ENCODE results near the gene LEF1. TPM values are rescaled to one million over a fixed set of nuclear protein-coding genes. Genes with fewer than 3 reads are reported as not detected.
"Not testable (repeated sequence)": the region's sequence is repeated elsewhere in the genome, so short reads cannot be mapped to it uniquely, and the experiment has no call there.

Gene LEF1
- total and polyA plus RNA-seq, 5 donors: 0.20 to 5.1 (median 0.76) TPM

DNA sequence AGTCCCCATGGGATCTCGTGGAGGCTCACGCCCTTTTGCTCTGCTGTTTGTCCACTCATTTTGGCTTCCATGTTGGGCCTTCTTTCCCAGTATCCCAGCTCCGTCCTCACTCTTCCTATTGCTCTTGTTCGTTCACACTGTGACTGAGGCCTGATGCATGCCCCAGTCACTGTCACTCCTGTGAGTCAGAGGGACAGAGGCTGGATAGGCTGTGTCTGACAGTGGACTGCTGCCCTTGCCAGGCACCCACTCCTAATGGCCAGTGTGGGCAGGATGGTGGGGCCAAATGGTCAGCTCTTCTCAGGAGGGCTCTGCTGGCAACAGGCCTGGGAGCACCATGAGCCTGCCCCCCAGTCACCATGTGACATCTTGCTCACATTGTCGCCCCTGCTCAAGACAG lies 139.0 kb downstream of the LEF1 start:
- intact Hi-C loops (cut with DNase I): loop anchor here in 1 of 4 donors (10.0 kb wide), 1 partner anchor 545 kb away; no protein-coding TSS in a partner anchor

DNA sequence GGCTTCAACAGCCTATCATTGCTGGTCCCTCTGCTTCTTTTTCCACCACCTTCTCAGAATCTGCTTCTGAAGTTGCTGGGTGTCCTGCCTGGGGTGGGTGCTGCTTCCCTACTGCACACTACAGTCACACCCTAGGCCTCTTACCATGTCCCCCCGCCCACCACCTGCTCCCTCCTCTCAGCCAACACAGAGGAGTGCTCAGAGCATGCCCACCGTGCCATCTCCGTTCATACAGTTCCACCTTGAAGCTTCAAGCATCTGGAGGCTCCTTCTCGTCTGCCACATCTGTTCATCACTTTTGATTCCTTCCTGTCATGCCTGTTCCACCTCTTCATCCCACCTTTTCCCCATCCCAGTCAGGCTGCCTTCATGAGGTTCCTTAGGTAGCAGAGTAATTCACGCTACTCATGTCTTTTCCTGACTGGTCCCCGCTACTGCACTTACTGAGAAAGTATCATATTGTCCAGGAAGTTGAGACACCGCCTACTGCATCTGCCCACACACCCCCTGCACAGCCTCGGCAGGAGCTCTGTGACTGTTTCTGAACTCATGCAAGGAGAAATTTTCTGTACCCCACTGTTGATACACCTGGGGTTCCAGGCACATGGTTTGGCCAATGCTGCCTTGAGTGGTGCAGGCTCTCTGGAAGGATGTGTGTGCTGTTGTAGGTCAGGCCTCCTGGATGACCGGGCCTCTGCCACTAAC lies 139.6 kb downstream of the LEF1 start:
- H3K4me1 ChIP-seq (ENCODE audit: control insufficient read depth, insufficient read depth, low read length): no peaks in the 10 kb centered on the region
- H3K4me3 ChIP-seq (ENCODE audit: low read length): no peak overlapping the region
- 87% methylated on average over 9 of the region's 9 CpGs for WGBS
- intact Hi-C loops (cut with DNase I): loop anchor here in 1 of 4 donors (10.0 kb wide), 1 partner anchor 546 kb away; no protein-coding TSS in a partner anchor
- no peaks in the 10 kb centered on the region for H3K9me3 ChIP-seq (ENCODE audit: control insufficient read depth, low read length)
- DNase-seq: no peak
- H3K27me3 ChIP-seq (ENCODE audit: control insufficient read depth, insufficient read depth): no peaks in the 10 kb centered on the region
- no peak overlapping the region for H3K27ac ChIP-seq (ENCODE audit: low read length)
- ATAC-seq: no peak

More for the DNA sequence above, 139.0 kb downstream of the LEF1 start:
- ATAC-seq: peak in 1 of 2 donors; percentile 22
- H3K9me3 ChIP-seq (ENCODE audit: control insufficient read depth, low read length): no peaks in the 10 kb centered on the region
- no peak overlapping the region for H3K4me3 ChIP-seq (ENCODE audit: low read length)
- no peaks in the 10 kb centered on the region for H3K4me1 ChIP-seq (ENCODE audit: control insufficient read depth, insufficient read depth, low read length)
- no peak for DNase-seq
- no peak overlapping the region for H3K27ac ChIP-seq (ENCODE audit: low read length)
- 89% methylated on average over 5 of the region's 5 CpGs for WGBS
- no peaks in the 10 kb centered on the region for H3K27me3 ChIP-seq (ENCODE audit: control insufficient read depth, insufficient read depth)

DNA sequence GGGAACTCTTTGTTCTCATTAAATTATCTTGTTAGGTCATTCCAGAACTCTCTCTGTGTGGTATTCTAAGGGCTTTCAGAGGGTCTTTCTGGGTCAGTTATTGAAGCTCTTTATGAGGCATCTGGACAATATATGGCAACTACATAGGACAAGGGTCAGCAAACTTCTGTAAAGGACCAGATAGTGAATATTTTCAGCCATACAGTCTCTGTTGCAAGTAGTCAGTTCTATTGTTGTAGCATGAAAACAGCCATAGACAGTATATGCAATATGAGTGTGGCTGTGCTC lies 143.9 kb downstream of the LEF1 start:
- Histone ChIP-seq H3K27me3 (ENCODE audit: control insufficient read depth, insufficient read depth) (no peaks in the 10 kb centered on the region), H3K27ac (ENCODE audit: low read length) (no peak overlapping the region), H3K9me3 (ENCODE audit: control insufficient read depth, low read length) (no peaks in the 10 kb centered on the region), H3K4me1 (ENCODE audit: control insufficient read depth, insufficient read depth, low read length) (no peaks in the 10 kb centered on the region), H3K4me3 (ENCODE audit: low read length) (no peak overlapping the region)
- DNase-seq (no peak), ATAC-seq (no peak)
- intact Hi-C loops (cut with DNase I): loop anchor here in 1 of 4 donors (10.0 kb wide), 1 partner anchor 550 kb away; no protein-coding TSS in a partner anchor

DNA sequence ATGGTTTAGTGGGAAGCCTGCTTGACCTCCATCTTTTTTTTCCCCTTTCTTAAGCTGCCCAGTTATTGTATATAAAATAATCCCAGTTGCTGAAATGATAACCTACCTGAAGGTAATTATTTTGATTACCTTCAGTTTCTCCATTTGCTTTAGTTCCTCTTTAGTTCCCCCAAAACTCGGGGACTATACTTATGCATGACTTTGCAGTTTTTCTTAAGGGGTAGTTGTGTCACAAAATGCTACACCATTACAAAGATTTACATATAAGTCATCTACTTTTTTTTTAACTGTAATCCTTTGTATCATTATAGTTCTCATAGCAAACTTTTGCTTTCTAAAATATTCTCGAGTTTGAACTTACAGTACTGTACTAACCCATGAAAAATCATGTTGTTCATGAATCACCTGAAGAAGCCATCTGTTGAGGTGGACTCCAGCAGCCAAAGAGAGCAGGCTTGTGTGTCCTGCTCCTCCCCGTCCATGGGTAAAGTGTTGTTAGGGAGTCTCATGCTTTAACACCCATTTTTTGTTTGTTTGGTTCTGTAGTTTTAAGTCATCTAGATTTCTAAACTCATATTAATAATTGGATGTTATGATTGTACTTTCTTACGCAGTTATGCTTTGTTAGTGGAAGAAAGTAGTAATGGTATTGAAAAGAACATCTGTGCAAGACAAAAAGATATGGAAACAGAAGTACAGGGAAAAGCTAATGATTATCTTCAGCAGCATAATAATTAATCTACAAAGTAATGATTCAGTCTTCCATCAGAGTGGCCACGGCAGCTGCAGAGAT lies 144.5 kb downstream of the LEF1 start:
- WGBS: 89% methylated on average over 5 of the region's 5 CpGs
- intact Hi-C loops (cut with DNase I): loop anchor here in 1 of 4 donors (10.0 kb wide), 1 partner anchor 551 kb away; no protein-coding TSS in a partner anchor

DNA sequence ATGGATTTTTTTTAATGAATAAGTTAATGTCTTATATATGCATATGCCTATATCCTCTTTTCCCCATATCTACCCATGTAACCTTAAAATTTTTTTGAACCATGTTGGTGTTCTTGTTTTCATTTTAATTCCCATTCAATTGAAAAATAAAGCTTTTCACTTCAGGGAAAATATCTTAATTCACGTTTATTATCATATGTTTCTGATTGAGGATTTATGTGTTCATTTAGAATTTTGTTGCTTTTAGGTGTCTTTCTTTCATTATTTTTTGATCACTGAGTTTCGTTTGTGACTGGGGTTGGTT lies 149.9 kb downstream of the LEF1 start:
- no peaks in the 10 kb centered on the region for H3K27me3 ChIP-seq (ENCODE audit: control insufficient read depth, insufficient read depth)
- intact Hi-C loops (cut with DNase I): loop anchor here in 2 of 4 donors (5.0 kb wide), 1 partner anchor 553 kb away; no protein-coding TSS in a partner anchor
- DNase-seq: no peak
- no peak for ATAC-seq
- 44% methylated on average over 2 of the region's 2 CpGs for WGBS
- H3K4me1 ChIP-seq (ENCODE audit: control insufficient read depth, insufficient read depth, low read length): no peaks in the 10 kb centered on the region
- no peak overlapping the region for H3K4me3 ChIP-seq (ENCODE audit: low read length)
- H3K9me3 ChIP-seq (ENCODE audit: control insufficient read depth, low read length): no peaks in the 10 kb centered on the region
- H3K27ac ChIP-seq (ENCODE audit: low read length): no peak overlapping the region

More for the DNA sequence above, 144.5 kb downstream of the LEF1 start:
- Histone ChIP-seq H3K27ac (ENCODE audit: low read length) (no peak overlapping the region), H3K4me3 (ENCODE audit: low read length) (no peak overlapping the region), H3K9me3 (ENCODE audit: control insufficient read depth, low read length) (no peaks in the 10 kb centered on the region), H3K27me3 (ENCODE audit: control insufficient read depth, insufficient read depth) (no peaks in the 10 kb centered on the region), H3K4me1 (ENCODE audit: control insufficient read depth, insufficient read depth, low read length) (no peaks in the 10 kb centered on the region)
- no peak for ATAC-seq
- no peak for DNase-seq

DNA sequence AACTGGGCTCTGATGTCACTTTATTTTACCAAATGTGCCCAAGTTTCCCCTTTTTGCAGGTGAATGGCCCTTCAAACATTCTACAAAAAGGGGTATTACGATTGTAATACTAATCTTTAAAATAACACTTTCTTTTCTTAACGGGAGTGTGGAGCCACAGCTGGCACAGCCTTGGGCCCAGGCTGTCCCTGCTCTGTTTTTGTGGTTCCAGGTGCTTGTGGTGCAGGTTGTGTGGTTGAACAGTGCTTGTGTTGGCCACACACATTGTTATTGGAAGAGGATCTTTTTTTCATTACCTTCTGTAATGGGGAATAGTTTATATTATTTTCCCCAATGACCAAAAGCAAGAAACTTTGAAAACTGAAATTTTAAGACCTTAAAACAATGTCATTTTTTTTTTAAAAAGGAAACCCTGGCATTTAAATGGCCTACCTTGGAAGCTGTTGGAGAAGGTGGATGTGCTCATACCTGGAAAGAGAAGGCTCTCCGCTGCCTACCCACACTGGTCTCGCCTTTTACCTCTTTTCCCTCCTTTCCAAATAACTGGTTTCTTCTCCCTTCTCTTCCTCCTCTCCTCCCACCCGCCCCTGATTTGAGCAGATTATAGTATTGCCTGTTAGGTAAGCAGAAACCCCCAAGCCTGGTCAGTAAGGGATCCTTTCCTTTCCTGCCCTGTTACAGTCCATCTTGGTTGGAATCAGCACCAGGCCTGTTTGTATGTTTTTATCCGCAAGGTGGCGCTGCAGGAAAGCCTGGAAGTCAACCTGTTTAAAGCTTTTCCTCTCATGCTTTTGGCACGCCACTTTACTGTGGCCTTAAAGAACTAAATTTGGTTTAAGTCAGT lies 150.5 kb downstream of the LEF1 start:
- Histone ChIP-seq H3K4me1 (ENCODE audit: control insufficient read depth, insufficient read depth, low read length) (no peaks in the 10 kb centered on the region), H3K9me3 (ENCODE audit: control insufficient read depth, low read length) (no peaks in the 10 kb centered on the region), H3K4me3 (ENCODE audit: low read length) (no peak overlapping the region), H3K27ac (ENCODE audit: low read length) (no peak overlapping the region), H3K27me3 (ENCODE audit: control insufficient read depth, insufficient read depth) (no peaks in the 10 kb centered on the region)
- DNase-seq (peak; percentile 74 to 90 (median 84)), ATAC-seq (peak; percentile 71 to 73)
- intact Hi-C loops (cut with DNase I): loop anchor here in 2 of 4 donors (5.0 kb wide), 1 partner anchor 554 kb away; no protein-coding TSS in a partner anchor
- 38% methylated on average over 8 of the region's 8 CpGs for WGBS

DNA sequence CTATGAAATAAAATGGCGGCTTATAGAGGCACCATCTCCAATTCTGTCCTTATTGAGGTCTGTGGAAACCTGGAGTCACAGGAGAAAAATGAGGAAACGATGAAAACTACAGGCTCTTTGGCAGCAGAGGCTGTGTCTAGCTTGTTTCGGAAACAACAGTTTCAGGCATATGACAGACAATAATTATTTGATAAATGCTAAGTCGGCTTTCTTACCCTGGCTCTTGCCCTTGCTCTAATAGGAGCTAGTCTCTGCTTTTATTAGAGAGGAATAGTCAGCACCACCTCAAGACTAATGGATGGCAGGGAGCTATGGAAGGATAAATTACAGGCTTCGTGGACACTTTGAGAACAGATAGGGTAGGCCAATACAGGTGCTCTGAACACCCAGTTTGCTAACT lies 154.8 kb downstream of the LEF1 start:
- ATAC-seq (no peak), DNase-seq (no peak)
- intact Hi-C loops (cut with DNase I): no loop called here
- H3K27ac ChIP-seq (ENCODE audit: low read length): no peak overlapping the region
- H3K4me3 ChIP-seq (ENCODE audit: low read length): no peak overlapping the region
- H3K4me1 ChIP-seq (ENCODE audit: control insufficient read depth, insufficient read depth, low read length): no peaks in the 10 kb centered on the region
- no peaks in the 10 kb centered on the region for H3K27me3 ChIP-seq (ENCODE audit: control insufficient read depth, insufficient read depth)
- WGBS: 96% methylated on average over 5 of the region's 5 CpGs
- no peaks in the 10 kb centered on the region for H3K9me3 ChIP-seq (ENCODE audit: control insufficient read depth, low read length)

DNA sequence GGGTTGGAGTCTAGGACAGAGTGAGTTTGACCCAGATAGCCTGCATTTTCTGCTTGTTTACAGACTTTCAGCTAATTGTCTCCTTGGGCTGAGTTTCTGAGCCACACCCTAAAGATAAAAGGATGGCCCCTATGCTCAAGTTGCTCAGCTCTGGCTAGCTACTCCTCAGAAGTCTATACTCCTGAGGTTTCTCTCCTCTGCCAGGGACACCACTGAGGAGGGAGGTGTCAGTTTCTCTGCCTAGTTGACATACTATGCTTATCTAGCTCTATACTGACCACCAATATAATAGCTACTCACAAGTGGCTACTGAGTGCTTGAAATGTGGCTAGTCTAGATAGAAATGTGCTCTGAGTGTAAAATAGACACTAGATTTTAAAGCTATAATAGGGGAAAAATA lies 155.4 kb downstream of the LEF1 start:
- Histone ChIP-seq H3K27ac (ENCODE audit: low read length) (no peak overlapping the region), H3K4me1 (ENCODE audit: control insufficient read depth, insufficient read depth, low read length) (no peaks in the 10 kb centered on the region), H3K4me3 (ENCODE audit: low read length) (no peak overlapping the region), H3K27me3 (ENCODE audit: control insufficient read depth, insufficient read depth) (no peaks in the 10 kb centered on the region), H3K9me3 (ENCODE audit: control insufficient read depth, low read length) (no peaks in the 10 kb centered on the region)
- DNase-seq (no peak), ATAC-seq (no peak)
- intact Hi-C loops (cut with DNase I): no loop called here

DNA sequence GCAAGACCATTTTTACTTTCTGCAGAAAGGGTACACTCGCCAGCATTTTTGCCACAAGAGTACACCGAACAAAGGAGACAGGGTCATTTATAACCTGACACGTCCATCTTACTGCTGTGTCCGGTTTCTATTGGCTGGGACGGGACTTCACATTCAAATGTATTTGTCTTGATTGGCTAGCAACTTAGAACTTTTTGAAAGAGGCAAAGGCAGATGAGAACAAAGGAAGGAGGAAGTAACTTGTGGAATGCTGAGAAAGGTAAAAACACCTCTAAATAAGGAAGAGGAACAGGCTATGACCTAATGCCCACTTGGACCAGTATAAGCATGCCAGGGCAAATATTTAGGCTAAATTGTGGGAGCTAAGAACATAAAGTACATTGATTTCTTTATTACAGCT lies 156.3 kb downstream of the LEF1 start:
- DNase-seq; H3K4me1 ChIP-seq (ENCODE audit: control insufficient read depth, insufficient read depth, low read length); H3K27ac ChIP-seq (ENCODE audit: low read length); H3K9me3 ChIP-seq (ENCODE audit: control insufficient read depth, low read length); ATAC-seq; intact Hi-C loops (cut with DNase I); H3K27me3 ChIP-seq (ENCODE audit: control insufficient read depth, insufficient read depth); H3K4me3 ChIP-seq (ENCODE audit: low read length): not testable (repeated sequence)
- WGBS: 95% methylated on average over 5 of the region's 5 CpGs

DNA sequence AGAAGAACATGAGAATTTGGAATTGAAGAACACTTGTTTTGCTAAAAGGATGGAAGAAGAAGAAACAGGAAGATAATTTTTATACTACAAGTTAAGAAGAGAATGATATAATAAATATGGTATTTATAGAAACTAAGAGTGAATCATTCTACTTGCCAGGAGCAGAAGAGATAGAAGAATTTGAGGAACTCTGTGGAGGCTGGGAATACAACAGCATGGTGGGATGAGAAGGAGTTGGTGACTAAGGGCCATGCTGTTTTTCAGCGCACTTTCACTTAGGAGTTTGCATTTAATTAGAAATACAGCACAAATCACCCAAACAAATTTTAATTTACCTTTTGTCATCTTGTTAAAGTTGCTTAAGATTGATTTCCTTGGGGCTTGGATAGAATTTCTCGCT lies 158.6 kb downstream of the LEF1 start:
- Histone ChIP-seq H3K4me3 (ENCODE audit: low read length) (no peak overlapping the region), H3K9me3 (ENCODE audit: control insufficient read depth, low read length) (no peaks in the 10 kb centered on the region), H3K4me1 (ENCODE audit: control insufficient read depth, insufficient read depth, low read length) (peaks cover 7% of the 10 kb centered on the region), H3K27me3 (ENCODE audit: control insufficient read depth, insufficient read depth) (no peaks in the 10 kb centered on the region), H3K27ac (ENCODE audit: low read length) (no peak overlapping the region)
- 97% methylated on average over 2 of the region's 2 CpGs for WGBS
- DNase-seq (no peak), ATAC-seq (no peak)
- intact Hi-C loops (cut with DNase I): no loop called here

DNA sequence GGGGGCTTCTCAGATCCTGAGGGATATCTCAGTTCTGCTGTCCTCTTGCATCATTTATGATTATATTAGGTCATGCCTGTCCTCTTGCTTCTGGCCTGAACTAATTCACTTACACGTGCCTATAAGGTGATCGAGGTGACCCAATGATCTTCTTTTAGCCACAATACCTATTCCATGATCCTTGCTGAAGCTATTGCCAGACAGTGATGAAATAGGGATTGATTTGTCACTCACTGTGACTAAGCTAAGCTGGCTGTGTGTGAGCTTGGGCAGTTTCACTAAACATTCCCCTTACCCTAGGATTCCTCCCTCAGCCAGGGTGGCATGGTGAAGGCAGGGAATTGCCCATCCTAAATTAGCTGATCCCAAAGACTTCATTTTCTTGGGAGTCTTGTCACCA lies 160.0 kb downstream of the LEF1 start:
- H3K27ac ChIP-seq (ENCODE audit: low read length): no peak overlapping the region
- 83% methylated on average over 2 of the region's 2 CpGs for WGBS
- DNase-seq (no peak), ATAC-seq (peak; percentile 35 to 42)
- intact Hi-C loops (cut with DNase I): no loop called here
- no peaks in the 10 kb centered on the region for H3K27me3 ChIP-seq (ENCODE audit: control insufficient read depth, insufficient read depth)
- H3K9me3 ChIP-seq (ENCODE audit: control insufficient read depth, low read length): no peaks in the 10 kb centered on the region
- H3K4me3 ChIP-seq (ENCODE audit: low read length): no peak overlapping the region
- H3K4me1 ChIP-seq (ENCODE audit: control insufficient read depth, insufficient read depth, low read length): peaks cover 10% of the 10 kb centered on the region
